Measurements from ENCODE around the gene TIMP4. TPM values are rescaled to one million over a fixed set of nuclear protein-coding genes. Genes with fewer than 3 reads are reported as not detected.

TIMP4 gene
- polyA plus RNA-seq, 2 of the 4 experiments (the other 2 are of a cell fraction) = 15.7 to 16.0 TPM

DNA sequence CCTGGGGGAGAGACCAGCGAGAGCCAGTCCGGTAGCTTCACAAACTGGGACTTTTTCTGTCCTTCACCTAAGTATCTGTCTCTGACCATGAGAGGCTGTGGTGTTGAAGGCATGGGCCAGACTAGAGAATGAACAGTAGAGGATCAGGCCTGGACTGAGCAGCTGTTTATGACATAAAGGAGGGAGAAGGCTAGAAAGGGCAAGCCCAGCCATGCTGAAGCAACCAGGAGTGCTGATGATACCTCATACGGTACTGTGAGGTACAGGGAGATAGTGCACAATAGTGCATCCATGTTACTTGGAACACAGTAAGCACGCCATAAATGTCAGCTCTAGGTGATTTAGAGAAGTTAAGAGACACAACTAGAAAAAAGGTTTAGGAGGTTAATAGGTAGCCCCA, 22.6 kb upstream of the TIMP4 start:
- TF ChIP-seq, protein P1, sequence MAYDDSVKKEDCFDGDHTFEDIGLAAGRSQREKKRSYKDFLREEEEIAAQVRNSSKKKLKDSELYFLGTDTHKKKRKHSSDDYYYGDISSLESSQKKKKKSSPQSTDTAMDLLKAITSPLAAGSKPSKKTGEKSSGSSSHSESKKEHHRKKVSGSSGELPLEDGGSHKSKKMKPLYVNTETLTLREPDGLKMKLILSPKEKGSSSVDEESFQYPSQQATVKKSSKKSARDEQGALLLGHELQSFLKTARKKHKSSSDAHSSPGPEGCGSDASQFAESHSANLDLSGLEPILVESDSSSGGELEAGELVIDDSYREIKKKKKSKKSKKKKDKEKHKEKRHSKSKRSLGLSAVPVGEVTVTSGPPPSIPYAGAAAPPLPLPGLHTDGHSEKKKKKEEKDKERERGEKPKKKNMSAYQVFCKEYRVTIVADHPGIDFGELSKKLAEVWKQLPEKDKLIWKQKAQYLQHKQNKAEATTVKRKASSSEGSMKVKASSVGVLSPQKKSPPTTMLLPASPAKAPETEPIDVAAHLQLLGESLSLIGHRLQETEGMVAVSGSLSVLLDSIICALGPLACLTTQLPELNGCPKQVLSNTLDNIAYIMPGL (CRISPR knock-in tag; IDR thresholded peaks at IDR 0.05; ENCODE audit: borderline replicate concordance) = no peak
- no peak for TF ChIP-seq EHF (CRISPR knock-in tag; IDR thresholded peaks at IDR 0.05)
- TF ChIP-seq KDM1A (IDR thresholded peaks at IDR 0.05; ENCODE audit: low read depth) = no peak
- TF ChIP-seq, protein P2, sequence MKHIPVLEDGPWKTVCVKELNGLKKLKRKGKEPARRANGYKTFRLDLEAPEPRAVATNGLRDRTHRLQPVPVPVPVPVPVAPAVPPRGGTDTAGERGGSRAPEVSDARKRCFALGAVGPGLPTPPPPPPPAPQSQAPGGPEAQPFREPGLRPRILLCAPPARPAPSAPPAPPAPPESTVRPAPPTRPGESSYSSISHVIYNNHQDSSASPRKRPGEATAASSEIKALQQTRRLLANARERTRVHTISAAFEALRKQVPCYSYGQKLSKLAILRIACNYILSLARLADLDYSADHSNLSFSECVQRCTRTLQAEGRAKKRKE (CRISPR knock-in tag; IDR thresholded peaks at IDR 0.05; ENCODE audit: low read depth) = no peak
- TF ChIP-seq MAFK (IDR thresholded peaks at IDR 0.05; ENCODE audit: partially characterized antibody) = no peak
- no peak for TF ChIP-seq FOSL2 (IDR thresholded peaks at IDR 0.05)
- no peak for TF ChIP-seq FOSL2 (CRISPR knock-in tag; IDR thresholded peaks at IDR 0.05)
- no peak for TF ChIP-seq RCOR1 (IDR thresholded peaks at IDR 0.05; ENCODE audit: low read depth, low read length)
- TF ChIP-seq, protein P3, sequence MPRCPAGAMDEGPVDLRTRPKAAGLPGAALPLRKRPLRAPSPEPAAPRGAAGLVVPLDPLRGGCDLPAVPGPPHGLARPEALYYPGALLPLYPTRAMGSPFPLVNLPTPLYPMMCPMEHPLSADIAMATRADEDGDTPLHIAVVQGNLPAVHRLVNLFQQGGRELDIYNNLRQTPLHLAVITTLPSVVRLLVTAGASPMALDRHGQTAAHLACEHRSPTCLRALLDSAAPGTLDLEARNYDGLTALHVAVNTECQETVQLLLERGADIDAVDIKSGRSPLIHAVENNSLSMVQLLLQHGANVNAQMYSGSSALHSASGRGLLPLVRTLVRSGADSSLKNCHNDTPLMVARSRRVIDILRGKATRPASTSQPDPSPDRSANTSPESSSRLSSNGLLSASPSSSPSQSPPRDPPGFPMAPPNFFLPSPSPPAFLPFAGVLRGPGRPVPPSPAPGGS (IDR thresholded peaks at IDR 0.05) = no peak
- TF ChIP-seq, protein P4, sequence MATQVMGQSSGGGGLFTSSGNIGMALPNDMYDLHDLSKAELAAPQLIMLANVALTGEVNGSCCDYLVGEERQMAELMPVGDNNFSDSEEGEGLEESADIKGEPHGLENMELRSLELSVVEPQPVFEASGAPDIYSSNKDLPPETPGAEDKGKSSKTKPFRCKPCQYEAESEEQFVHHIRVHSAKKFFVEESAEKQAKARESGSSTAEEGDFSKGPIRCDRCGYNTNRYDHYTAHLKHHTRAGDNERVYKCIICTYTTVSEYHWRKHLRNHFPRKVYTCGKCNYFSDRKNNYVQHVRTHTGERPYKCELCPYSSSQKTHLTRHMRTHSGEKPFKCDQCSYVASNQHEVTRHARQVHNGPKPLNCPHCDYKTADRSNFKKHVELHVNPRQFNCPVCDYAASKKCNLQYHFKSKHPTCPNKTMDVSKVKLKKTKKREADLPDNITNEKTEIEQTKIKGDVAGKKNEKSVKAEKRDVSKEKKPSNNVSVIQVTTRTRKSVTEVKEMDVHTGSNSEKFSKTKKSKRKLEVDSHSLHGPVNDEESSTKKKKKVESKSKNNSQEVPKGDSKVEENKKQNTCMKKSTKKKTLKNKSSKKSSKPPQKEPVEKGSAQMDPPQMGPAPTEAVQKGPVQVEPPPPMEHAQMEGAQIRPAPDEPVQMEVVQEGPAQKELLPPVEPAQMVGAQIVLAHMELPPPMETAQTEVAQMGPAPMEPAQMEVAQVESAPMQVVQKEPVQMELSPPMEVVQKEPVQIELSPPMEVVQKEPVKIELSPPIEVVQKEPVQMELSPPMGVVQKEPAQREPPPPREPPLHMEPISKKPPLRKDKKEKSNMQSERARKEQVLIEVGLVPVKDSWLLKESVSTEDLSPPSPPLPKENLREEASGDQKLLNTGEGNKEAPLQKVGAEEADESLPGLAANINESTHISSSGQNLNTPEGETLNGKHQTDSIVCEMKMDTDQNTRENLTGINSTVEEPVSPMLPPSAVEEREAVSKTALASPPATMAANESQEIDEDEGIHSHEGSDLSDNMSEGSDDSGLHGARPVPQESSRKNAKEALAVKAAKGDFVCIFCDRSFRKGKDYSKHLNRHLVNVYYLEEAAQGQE (IDR thresholded peaks at IDR 0.05) = no peak
- FAIRE-seq (no peak), ATAC-seq (no peak), DNase-seq (ENCODE audit: low read depth in 1 of 2, low spot score in 1 of 2) (no peak)
- CTCF ChIA-PET = interaction anchor here (1.2 to 32.2 kb wide), 3 partner anchors 9 to 273 kb away, joined by 4 to 976 read pairs (median 239); partner anchors contain the start of gene TIMP4
- POLR2A ChIA-PET = no interaction called here
- Histone ChIP-seq H3K4me3 (no peak overlapping the region), H3K4me1 (peaks cover 16% of the 10 kb centered on the region), H3K27ac (peak overlapping the region in 1 of 2 experiments; percentile 34; a peak in 2 of 6 replicates), H3K4me2 (no peak overlapping the region), H3K9me3 (no peaks in the 10 kb centered on the region)
- WGBS (ENCODE audit: missing lambda C conversion rate) = 91% methylated on average over 4 of the region's 4 CpGs

DNA sequence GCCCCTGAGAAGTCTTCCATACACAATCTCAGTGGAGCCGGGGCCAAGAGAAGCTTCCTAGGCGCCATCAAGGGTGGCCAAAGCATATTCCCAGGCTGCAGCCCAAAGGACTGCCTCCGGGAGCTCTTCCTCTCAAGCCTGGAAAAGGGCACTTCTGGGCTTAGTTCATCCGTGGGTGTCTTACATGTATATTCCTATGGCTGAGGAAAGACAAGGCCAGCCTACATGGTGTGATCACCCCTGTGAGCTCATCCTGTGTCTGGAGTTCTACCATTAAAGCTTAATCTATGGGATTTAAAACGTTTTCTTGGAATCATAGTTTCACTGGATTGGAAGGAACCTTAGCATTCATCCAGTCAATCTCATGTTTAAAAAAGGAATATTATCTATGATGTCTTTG, 21.9 kb upstream of the TIMP4 start:
- H3K4me1 ChIP-seq = peaks cover 16% of the 10 kb centered on the region
- no peak overlapping the region; the same call in 2 of the 3 replicates for H3K4me2 ChIP-seq
- H3K27ac ChIP-seq = peak overlapping the region; percentile 39 to 66; a peak in 5 of 6 replicates
- DNase-seq (ENCODE audit: low read depth in 1 of 2, low spot score in 1 of 2) (no peak), ATAC-seq (no peak), FAIRE-seq (no peak)
- H3K4me3 ChIP-seq = no peak overlapping the region
- 84% methylated on average over 5 of the region's 5 CpGs for WGBS (ENCODE audit: missing lambda C conversion rate)
- CTCF ChIA-PET = interaction anchor here (1.2 to 32.2 kb wide), 6 partner anchors 10 to 711 kb away, joined by 3 to 976 read pairs (median 4); partner anchors contain the start of gene TIMP4
- POLR2A ChIA-PET = no interaction called here
- no peaks in the 10 kb centered on the region for H3K9me3 ChIP-seq
- no peak for TF ChIP-seq JUN (IDR thresholded peaks at IDR 0.05)
- TF ChIP-seq TP53 (CRISPR knock-in tag; IDR thresholded peaks at IDR 0.05) = no peak
- TF ChIP-seq EHMT2 (IDR thresholded peaks at IDR 0.05; ENCODE audit: low read depth) = no peak
- TF ChIP-seq, protein P5, sequence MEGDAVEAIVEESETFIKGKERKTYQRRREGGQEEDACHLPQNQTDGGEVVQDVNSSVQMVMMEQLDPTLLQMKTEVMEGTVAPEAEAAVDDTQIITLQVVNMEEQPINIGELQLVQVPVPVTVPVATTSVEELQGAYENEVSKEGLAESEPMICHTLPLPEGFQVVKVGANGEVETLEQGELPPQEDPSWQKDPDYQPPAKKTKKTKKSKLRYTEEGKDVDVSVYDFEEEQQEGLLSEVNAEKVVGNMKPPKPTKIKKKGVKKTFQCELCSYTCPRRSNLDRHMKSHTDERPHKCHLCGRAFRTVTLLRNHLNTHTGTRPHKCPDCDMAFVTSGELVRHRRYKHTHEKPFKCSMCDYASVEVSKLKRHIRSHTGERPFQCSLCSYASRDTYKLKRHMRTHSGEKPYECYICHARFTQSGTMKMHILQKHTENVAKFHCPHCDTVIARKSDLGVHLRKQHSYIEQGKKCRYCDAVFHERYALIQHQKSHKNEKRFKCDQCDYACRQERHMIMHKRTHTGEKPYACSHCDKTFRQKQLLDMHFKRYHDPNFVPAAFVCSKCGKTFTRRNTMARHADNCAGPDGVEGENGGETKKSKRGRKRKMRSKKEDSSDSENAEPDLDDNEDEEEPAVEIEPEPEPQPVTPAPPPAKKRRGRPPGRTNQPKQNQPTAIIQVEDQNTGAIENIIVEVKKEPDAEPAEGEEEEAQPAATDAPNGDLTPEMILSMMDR (IDR thresholded peaks at IDR 0.05) = no peak
- TF ChIP-seq RARB (CRISPR knock-in tag; IDR thresholded peaks at IDR 0.05) = no peak
- TF ChIP-seq, protein P3 (IDR thresholded peaks at IDR 0.05) = no peak
- TF ChIP-seq, protein P6, sequence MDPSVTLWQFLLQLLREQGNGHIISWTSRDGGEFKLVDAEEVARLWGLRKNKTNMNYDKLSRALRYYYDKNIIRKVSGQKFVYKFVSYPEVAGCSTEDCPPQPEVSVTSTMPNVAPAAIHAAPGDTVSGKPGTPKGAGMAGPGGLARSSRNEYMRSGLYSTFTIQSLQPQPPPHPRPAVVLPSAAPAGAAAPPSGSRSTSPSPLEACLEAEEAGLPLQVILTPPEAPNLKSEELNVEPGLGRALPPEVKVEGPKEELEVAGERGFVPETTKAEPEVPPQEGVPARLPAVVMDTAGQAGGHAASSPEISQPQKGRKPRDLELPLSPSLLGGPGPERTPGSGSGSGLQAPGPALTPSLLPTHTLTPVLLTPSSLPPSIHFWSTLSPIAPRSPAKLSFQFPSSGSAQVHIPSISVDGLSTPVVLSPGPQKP (IDR thresholded peaks at IDR 0.05; ENCODE audit: low read depth, low read length) = no peak
- TF ChIP-seq CBX2 (IDR thresholded peaks at IDR 0.05; ENCODE audit: borderline replicate concordance, low read depth) = no peak
- no peak for TF ChIP-seq NR3C1 (IDR thresholded peaks at IDR 0.05)
- TF ChIP-seq CEBPB (IDR thresholded peaks at IDR 0.05) = no peak
- TF ChIP-seq HOXA7 (CRISPR knock-in tag; IDR thresholded peaks at IDR 0.05) = no peak
- no peak for TF ChIP-seq HDAC2 (IDR thresholded peaks at IDR 0.05)
- TF ChIP-seq POLR2AphosphoS2 (conservative IDR thresholded peaks at IDR 0.05; ENCODE audit: low read length) = no peak
- no peak for TF ChIP-seq MAFK (IDR thresholded peaks at IDR 0.05; ENCODE audit: partially characterized antibody)
- TF ChIP-seq, protein P7, sequence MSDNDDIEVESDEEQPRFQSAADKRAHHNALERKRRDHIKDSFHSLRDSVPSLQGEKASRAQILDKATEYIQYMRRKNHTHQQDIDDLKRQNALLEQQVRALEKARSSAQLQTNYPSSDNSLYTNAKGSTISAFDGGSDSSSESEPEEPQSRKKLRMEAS (IDR thresholded peaks at IDR 0.05) = no peak
- no peak for TF ChIP-seq ESRRA (IDR thresholded peaks at IDR 0.05; ENCODE audit: borderline replicate concordance, low read length)

All from A549 (cell line).